ENCODE results near the gene NT5DC3. TPM values are rescaled to one million over a fixed set of nuclear protein-coding genes. Genes with fewer than 3 reads are reported as not detected.

NT5DC3 gene
- total and polyA plus RNA-seq, 2 of the 13 experiments (the other 11 are each of a cell fraction or from before 2014, with no cell fraction given) = 3.2 to 6.6 TPM

DNA sequence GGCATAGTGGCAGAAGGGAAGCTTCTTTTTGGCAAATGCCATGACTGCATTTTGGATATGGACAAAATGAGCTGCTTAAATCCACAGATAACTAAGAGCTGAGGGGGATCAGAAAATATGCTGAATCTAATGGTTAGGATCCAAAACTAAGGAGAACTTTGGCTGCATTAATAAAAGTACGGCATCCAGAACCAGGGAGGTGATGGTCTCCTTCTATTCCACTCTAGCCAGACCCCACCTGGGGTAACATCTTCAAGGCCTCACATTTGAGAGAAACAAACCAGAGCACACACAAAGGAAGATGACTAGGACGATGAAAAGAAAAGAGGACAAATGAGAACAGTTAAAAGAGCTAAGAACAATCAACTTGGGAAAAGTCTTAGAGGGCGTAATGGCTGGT is 27.6 kb downstream of the NT5DC3 start:
- ATAC-seq (no peak), FAIRE-seq (no peak), DNase-seq (ENCODE audit: low spot score) (no peak)
- H3K27me3 ChIP-seq (ENCODE audit: control insufficient read depth in 1 of 2, insufficient read depth in 2 of 2, low read length in 2 of 2) = no peaks in the 10 kb centered on the region
- H3K27ac ChIP-seq (ENCODE audit: extremely low read length, insufficient read depth, low read length) = no peak overlapping the region
- POLR2A ChIA-PET = no interaction called here
- peaks cover 10% of the 10 kb centered on the region for H3K79me2 ChIP-seq (ENCODE audit: insufficient read depth, low read length)
- no peaks in the 10 kb centered on the region; the same call in 1 of the 2 replicates for H4K20me1 ChIP-seq (ENCODE audit: insufficient read depth, low read length)
- no peak overlapping the region for H3K4me2 ChIP-seq (ENCODE audit: low read depth, low read length)
- no peak overlapping the region for H2AFZ ChIP-seq (ENCODE audit: low read length)
- intact Hi-C loops (cut with micrococcal nuclease; ENCODE audit: unreplicated experiment) = no loop called here
- in situ Hi-C loops (cut with HindIII; ENCODE audit: extremely low pct_ligation_motif_present, low pct_unique_long_range_greater_than_20kb) = no loop called here
- 93% methylated on average over 3 of the region's 3 CpGs for WGBS (ENCODE audit: low lambda C conversion rate)
- CTCF ChIA-PET (ENCODE audit: low intra/inter-chr PET ratio, low total read pairs) = no interaction called here
- BruUV-seq (replicated peaks) = no TSS peak
- H3K36me3 ChIP-seq (replicated peaks in 1 of 2; ENCODE audit: control insufficient read depth in 1 of 2, insufficient read depth in 2 of 2, low read length in 2 of 2) = peaks cover 16 to 30% of the 10 kb centered on the region in 2 experiments
- no peak for TF ChIP-seq ZNF468 (CRISPR knock-in tag; IDR thresholded peaks at IDR 0.05)
- TF ChIP-seq ZNF772 (CRISPR knock-in tag; IDR thresholded peaks at IDR 0.05) = no peak
- no peak for TF ChIP-seq ZBED4 (CRISPR knock-in tag; IDR thresholded peaks at IDR 0.05; ENCODE audit: borderline replicate concordance)
- TF ChIP-seq ZBTB10 (CRISPR knock-in tag; IDR thresholded peaks at IDR 0.05; ENCODE audit: borderline replicate concordance) = no peak
- no peak for TF ChIP-seq SMAD9 (CRISPR knock-in tag; IDR thresholded peaks at IDR 0.05)
- TF ChIP-seq ZNF230 (CRISPR knock-in tag; IDR thresholded peaks at IDR 0.05) = no peak
- TF ChIP-seq CENPT (CRISPR knock-in tag; IDR thresholded peaks at IDR 0.05; ENCODE audit: low read depth) = no peak
- TF ChIP-seq RFX3 (CRISPR knock-in tag; IDR thresholded peaks at IDR 0.05) = no peak
- TF ChIP-seq ZNF563 (CRISPR knock-in tag; IDR thresholded peaks at IDR 0.05) = no peak
- no peak for TF ChIP-seq NCOA2 (CRISPR knock-in tag; IDR thresholded peaks at IDR 0.05)
- no peak for TF ChIP-seq ZNF296 (CRISPR knock-in tag; conservative IDR thresholded peaks at IDR 0.05)
- TF ChIP-seq ZNF558 (CRISPR knock-in tag; IDR thresholded peaks at IDR 0.05; ENCODE audit: borderline replicate concordance) = no peak
- no peak for TF ChIP-seq SRSF1 (optimal IDR thresholded peaks at IDR 0.05; ENCODE audit: low read depth, low read length)
- no peak overlapping the region for H3K4me3 ChIP-seq (replicated peaks in 1 of 3; ENCODE audit: insufficient read depth in 1 of 3, low read depth in 2 of 3, low read length in 3 of 3)
- H3K9ac ChIP-seq (ENCODE audit: insufficient read depth, low read depth, low read length) = no peak overlapping the region
- no peaks in the 10 kb centered on the region for H3K9me3 ChIP-seq (ENCODE audit: low read length)
- H3K4me1 ChIP-seq (ENCODE audit: insufficient read depth, low read length) = peaks cover 8% of the 10 kb centered on the region

All from HepG2 (cell line).